Adrenal gland (tissue), 12 donors: Measurements from ENCODE around the gene TCN1. TPM values are rescaled to one million over a fixed set of nuclear protein-coding genes. Genes with fewer than 3 reads are reported as not detected.

ENCODE experiments used
- DNase-seq, 7 donors: peaks; one replicate each; pipeline ENCODE4 v3.0.0-alpha.2; 2019 to 2020
- H3K27ac ChIP-seq, 5 donors: fragments of 200-600 bp; sonication (generic) in 4 of 5; 1 replicate in 3 of 5; 2 replicates in 2 of 5; pipeline versions ENCODE4 v1.5.1 to v1.8.0; 2016 to 2020; ENCODE audit warnings: mild to moderate bottlenecking in 1 of 5
- H3K27me3 ChIP-seq: fragments of 200-600 bp; 2 replicates; pipeline ENCODE4 v1.8.0; 2021
- H3K36me3 ChIP-seq, 2 donors: fragments of 200-600 bp; replicated peaks in 1 of 2; 1 replicate in 1 of 2; 2 replicates in 1 of 2; pipeline versions ENCODE4 v1.5.1 to v1.8.0; 2018 to 2022
- H3K4me1 ChIP-seq, 2 donors: fragments of 200-600 bp; replicated peaks in 1 of 2; 1 replicate in 1 of 2; 2 replicates in 1 of 2; pipeline versions ENCODE4 v1.5.1 to v1.8.0; 2018 to 2021
- H3K4me3 ChIP-seq, 4 donors: fragments of 200-600 bp; sonication (generic) in 3 of 4; one replicate each; pipeline ENCODE4 v1.5.1; 2016 to 2018
- H3K9me3 ChIP-seq, 3 donors: fragments of 200-600 bp; sonication (generic) in 1 of 3; replicated peaks in 1 of 3; 1 replicate in 2 of 3; 2 replicates in 1 of 3; pipeline versions ENCODE4 v1.5.1 to v1.8.0; 2016 to 2021
- POLR2A ChIP-seq, 2 donors: fragments of 450-650 bp; IDR thresholded peaks; one replicate each; pipeline ENCODE4 v1.6.1; 2017; ENCODE audit warnings: antibody characterized with exemption in 2 of 2, mild to moderate bottlenecking in 2 of 2, moderate library complexity in 1 of 2
- WGBS, 4 donors: extraction: QIAGEN DNeasy Blood & Tissue Kit in 2 of 4; methylation state at CpG; one replicate each; pipeline versions ENCODE4 v1.1.5 to v1.1.7; 2013 to 2017; 5-methylcytosine and 5-hydroxymethylcytosine counted together
- intact Hi-C, 2 donors: fragments of 100-400 bp; cut with DNase I; formaldehyde crosslinking; loops; one replicate each; pipeline versions ENCODE4 v1.14.1 to v1.15.0; 2022 to 2023
- polyA plus RNA-seq, 3 donors: library from polyadenylated mRNA; stranded (reverse); fragments of 200-250 nt in 2 of 3; fragments of 350-450 nt in 1 of 3; fragmentation: Illumina TruSeq in 1 of 3; extraction: RNeasy Lipid Tissue Mini Kit (QIAGEN cat#74804) in 1 of 3; gene quantifications; one replicate each; pipeline ENCODE4 v1.2.3, GENCODE V29; 2013 to 2014
- total RNA-seq, 9 donors: library from RNA; depleted of rRNA in 4 of 9; stranded (reverse); fragments of >200 nt in 4 of 9; fragments of 120-200 nt in 1 of 9; fragmentation: NEBNext Ultra II Directional in 1 of 9; extraction: Animal tissue kit (Norgen Biotek cat#: 25700) in 1 of 9; gene quantifications; one replicate each; pipeline versions ENCODE4 v1.1.0 to v1.2.4, GENCODE V29; 2013 to 2023
- TF ChIP-seq, protein P1 (sequence below), 6 experiments: fragments of 450-650 bp in 4 of 6; fragments of 200-600 bp in 2 of 6; sonication (generic) in 1 of 6; IDR thresholded peaks; 1 replicate in 5 of 6; 2 replicates in 1 of 6; pipeline versions ENCODE4 v1.5.1 to v1.8.0; 2016 to 2021; ENCODE audit warnings: antibody characterized with exemption in 6 of 6, mild to moderate bottlenecking in 2 of 6, moderate library complexity in 1 of 6
- donor health status: healthy with polysubstance abuse.
- donor health status: Bipolar disorder and iron deficiency.
- donor health status: DM: yes; HTN: yes; CAD: no.
- donor health status: DM: no; HTN: no; CAD: no.
- donor health status: DM: no; HTN: no; CAD: no.
- donor health status: DM: yes; HTN: yes; CAD: no.

The TCN1 gene
- total and polyA plus RNA-seq, 12 donors: 0.32 to 0.78 TPM; not detected in 10

GRCh38 chr11:59883597-59883996 lies 17.3 kb upstream of the TCN1 start:
- Histone ChIP-seq H3K4me3 (no peak overlapping the region), H3K9me3 (no peaks in the 10 kb centered on the region), H3K27ac (no peak overlapping the region), H3K4me1 (no peaks in the 10 kb centered on the region), H3K27me3 (no peaks in the 10 kb centered on the region), H3K36me3 (no peaks in the 10 kb centered on the region)
- TF ChIP-seq, protein P1, sequence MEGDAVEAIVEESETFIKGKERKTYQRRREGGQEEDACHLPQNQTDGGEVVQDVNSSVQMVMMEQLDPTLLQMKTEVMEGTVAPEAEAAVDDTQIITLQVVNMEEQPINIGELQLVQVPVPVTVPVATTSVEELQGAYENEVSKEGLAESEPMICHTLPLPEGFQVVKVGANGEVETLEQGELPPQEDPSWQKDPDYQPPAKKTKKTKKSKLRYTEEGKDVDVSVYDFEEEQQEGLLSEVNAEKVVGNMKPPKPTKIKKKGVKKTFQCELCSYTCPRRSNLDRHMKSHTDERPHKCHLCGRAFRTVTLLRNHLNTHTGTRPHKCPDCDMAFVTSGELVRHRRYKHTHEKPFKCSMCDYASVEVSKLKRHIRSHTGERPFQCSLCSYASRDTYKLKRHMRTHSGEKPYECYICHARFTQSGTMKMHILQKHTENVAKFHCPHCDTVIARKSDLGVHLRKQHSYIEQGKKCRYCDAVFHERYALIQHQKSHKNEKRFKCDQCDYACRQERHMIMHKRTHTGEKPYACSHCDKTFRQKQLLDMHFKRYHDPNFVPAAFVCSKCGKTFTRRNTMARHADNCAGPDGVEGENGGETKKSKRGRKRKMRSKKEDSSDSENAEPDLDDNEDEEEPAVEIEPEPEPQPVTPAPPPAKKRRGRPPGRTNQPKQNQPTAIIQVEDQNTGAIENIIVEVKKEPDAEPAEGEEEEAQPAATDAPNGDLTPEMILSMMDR (IDR thresholded peaks at IDR 0.05): no peak
- no peak for DNase-seq
- 74 to 89% (median 82%) methylated on average over 1 of the region's 1 CpG for WGBS, 4 donors
- intact Hi-C loops: no loop called here

DNA sequence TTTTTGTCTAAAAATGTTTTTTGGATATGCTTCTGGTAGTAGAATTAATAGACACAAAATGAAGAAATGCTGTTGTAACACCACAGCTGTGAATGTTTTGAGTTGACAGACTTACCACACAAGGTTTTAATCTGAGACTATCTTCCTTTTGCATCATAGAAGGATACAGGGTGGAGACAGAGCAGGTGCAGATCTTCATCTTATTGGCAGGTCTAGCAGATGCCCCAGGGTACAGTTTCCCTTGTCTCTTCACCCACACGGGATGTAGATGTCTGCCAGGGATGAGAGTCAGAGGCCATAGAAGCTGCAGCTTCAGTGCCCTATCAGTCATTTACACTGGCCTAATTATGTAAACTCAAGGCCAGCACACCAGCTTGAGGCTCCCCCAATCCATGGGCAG lies 13.3 kb upstream of the TCN1 start:
- intact Hi-C loops: no loop called here
- TF ChIP-seq, protein P1 (IDR thresholded peaks at IDR 0.05): no peak
- no peak for TF ChIP-seq POLR2A (IDR thresholded peaks at IDR 0.05)
- no peaks in the 10 kb centered on the region for H3K9me3 ChIP-seq

DNA sequence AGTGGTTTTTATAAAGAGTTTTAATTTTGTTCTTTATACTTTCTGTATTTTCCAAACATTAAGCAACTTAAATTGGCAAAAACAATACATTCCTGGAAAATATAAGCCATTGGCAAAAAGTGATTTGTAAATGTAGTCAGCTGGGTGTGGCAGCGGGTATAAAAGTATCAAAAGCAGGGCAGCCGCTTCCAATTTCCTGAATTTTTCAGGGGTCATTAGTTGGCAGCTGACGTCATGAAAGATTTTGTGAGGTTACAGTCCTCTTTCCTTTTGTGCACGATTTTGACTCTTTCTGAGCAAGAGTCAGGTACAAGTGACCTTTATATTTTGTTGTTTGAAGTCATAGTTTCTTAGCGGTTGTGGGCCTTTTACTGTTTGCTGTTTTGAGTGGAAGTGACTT lies 12.3 kb upstream of the TCN1 start, which contains the start of gene OOSP3:
TSS of gene OOSP3 (plus strand) at position 208 of the 400 bp plus-strand sequence. CDS start at position 235, 27 bp downstream.
- 71 to 79% (median 75%) methylated on average over 5 of the region's 5 CpGs for WGBS, 4 donors
- Histone ChIP-seq H3K36me3 (no peaks in the 10 kb centered on the region), H3K27ac (no peak within 1 kb of the TSS), H3K4me1 (no peaks in the 10 kb centered on the region), H3K4me3 (no peak within 1 kb of the TSS), H3K27me3 (no peaks in the 10 kb centered on the region), H3K9me3 (no peaks in the 10 kb centered on the region)
- intact Hi-C loops: no loop called here
- TF ChIP-seq, protein P1 (IDR thresholded peaks at IDR 0.05): no peak
- TF ChIP-seq POLR2A (IDR thresholded peaks at IDR 0.05): no peak
- no peak for DNase-seq

More for the DNA sequence above, 13.3 kb upstream of the TCN1 start:
- 8 to 51% (median 45%) methylated on average over 1 of the region's 1 CpG for WGBS, 4 donors
- no peaks in the 10 kb centered on the region for H3K27me3 ChIP-seq
- no peaks in the 10 kb centered on the region for H3K36me3 ChIP-seq
- DNase-seq: no peak
- no peak overlapping the region for H3K4me3 ChIP-seq
- no peaks in the 10 kb centered on the region for H3K4me1 ChIP-seq
- H3K27ac ChIP-seq: no peak overlapping the region

GRCh38 chr11:59877784-59878183 lies 11.5 kb upstream of the TCN1 start:
- H3K4me1 ChIP-seq: no peaks in the 10 kb centered on the region
- no peaks in the 10 kb centered on the region for H3K9me3 ChIP-seq
- no peaks in the 10 kb centered on the region for H3K36me3 ChIP-seq
- H3K4me3 ChIP-seq: no peak overlapping the region
- H3K27ac ChIP-seq: no peak overlapping the region
- no peaks in the 10 kb centered on the region for H3K27me3 ChIP-seq
- TF ChIP-seq, protein P1 (IDR thresholded peaks at IDR 0.05): no peak
- no peak for DNase-seq
- intact Hi-C loops: no loop called here
